Measurements from ENCODE around the gene C6orf58.
"Not testable (repeated sequence)": the region's sequence is repeated elsewhere in the genome, so short reads cannot be mapped to it uniquely, and the experiment has no call there.

Gene C6orf58

DNA sequence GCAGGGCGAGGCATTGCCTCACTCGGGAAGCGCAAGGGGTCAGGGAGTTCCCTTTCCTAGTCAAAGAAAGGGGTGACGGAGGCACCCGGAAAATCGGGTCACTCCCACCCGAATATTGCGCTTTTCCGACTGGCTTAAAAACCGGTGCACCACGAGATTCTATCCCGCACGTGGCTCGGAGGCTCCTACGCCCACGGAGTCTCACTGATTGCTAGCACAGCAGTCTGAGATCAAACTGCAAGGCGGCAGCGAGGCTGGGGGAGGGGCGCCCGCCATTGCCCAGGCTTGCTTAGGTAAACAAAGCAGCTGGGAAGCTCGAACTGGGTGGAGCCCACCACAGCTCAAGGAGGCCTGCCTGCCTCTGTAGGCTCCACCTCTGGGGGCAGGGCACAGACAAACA, 16.5 kb downstream of the C6orf58 start:
- DNase-seq: not testable (repeated sequence)

DNA sequence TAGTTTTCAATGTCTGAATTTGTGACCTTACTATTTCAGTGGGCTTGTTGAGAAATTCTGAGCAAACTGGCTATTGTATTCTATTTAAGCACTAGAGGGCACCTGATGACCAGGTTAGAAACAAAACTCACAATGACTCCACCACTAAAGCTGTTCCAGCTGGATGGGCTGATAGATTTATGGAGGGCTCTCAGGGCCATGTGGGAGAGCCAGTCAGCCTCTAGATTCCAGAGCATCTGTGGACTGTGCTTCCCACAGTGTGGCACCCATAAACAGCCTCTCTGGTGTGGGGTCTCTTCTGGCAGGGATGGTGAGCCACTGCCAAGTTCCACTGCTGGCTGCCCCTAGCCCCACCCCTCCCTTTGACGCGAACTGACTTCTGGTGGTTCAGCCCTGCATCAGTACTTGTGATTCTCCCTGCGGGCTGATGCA, 29.2 kb downstream of the C6orf58 start:
- peak; percentile 19 for DNase-seq

DNA sequence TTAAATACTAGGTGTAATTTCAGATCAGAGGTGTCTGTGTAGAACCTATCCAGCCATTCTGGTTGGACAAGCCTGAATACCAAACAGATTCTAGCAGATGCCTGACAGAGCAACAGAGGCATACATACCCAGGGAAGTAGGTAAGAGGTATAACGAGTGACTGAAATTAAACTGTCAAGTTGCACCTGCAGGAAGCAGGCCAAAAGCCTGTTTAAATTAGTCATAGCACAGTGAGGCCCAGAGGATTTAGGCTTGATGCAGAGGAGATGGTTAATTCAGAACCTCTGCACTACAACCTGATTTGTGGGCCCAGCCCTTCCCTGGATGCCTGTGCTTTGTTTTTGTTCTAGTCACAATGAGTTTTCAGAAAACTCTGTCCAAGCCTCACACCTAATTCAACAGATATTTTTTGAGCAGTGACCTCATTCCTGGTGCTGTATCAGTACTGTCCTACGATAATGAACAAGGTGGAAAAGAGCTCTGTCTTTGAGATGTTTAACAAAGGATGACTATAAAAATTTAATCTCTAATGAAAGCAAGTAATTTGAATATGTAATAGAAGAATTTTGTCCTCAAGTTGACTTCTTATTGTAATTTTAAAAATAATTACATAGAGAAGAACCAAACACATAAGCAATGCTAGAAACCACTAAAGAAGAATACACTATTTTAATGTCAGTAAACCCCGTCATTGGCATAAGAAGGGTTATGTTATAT, 31.7 kb downstream of the C6orf58 start:
- DNase-seq: no peak

DNA sequence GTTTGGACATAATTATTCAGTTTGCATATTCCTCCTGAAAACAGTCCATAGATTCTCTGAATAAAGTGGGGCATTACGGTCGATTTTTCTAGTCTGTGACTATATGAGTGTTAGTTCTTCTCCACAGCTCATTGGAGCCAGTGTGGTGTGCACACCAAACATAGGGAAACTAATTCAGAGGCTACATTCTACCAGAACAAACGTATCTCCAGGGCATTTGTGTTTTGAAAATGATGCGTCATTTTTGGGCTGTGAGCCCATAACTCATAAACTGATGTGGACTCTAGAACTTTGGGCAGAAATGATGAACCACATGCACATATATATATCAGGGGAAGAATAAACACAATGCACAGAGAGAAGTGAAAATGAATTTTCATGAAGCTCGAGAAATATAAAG, 41.8 kb downstream of the C6orf58 start:
- no peak for DNase-seq

DNA sequence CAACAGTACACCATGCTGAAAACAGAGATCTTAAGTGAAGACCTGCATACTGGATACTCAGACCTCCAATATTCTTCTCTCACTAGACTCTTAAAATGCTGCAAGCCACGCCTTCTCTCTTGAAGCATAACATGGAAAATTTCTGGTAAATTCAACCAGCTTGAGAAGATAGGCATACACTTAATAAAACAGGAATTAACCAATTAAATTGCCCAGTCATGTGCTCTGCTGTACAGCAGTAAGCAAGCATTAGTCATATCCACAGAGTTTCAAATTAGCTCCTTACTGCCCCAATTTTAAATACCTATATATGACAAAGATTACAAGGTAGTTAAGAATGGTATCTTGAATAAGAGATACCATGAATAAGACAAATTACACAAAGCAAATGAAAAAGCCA, 53.8 kb downstream of the C6orf58 start:
- DNase-seq: no peak

DNA sequence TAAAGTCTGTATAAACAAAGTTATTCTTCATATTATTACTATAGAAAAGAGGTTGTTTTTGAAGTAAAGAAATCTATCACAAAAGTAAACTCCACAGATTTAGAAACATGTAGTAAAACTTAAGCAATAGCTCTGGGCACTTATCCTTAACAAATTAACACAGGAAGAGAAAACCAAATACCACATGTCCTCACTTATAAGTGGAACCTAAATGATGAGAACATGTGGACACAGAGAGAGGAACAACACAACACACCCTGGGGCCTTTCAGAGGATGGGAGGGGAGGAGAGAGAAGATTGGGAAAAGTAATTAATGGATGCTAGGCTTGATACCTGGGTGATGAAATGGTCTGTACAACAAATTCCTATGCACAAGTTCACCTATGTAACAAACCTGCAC, 57.2 kb downstream of the C6orf58 start:
- DNase-seq: no peak

DNA sequence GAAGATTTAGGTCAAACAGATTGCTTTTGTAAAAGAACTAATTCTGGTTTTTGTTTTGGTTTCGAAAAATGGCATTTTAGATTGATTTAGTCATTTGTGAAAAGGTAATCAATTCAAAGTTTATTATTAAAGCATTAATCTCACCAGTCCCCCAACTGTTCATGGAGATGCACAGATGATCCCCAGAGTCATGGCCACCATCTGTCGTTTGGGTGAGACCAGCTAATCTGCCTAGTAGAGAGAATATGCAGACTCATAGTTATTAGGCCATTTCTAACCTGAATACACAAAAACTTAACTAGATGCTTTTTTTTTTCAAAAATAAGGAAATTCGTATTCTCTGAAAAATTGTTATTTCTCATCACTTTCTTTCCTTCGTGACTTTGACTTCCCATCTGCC, 58.1 kb downstream of the C6orf58 start:
- DNase-seq: no peak

DNA sequence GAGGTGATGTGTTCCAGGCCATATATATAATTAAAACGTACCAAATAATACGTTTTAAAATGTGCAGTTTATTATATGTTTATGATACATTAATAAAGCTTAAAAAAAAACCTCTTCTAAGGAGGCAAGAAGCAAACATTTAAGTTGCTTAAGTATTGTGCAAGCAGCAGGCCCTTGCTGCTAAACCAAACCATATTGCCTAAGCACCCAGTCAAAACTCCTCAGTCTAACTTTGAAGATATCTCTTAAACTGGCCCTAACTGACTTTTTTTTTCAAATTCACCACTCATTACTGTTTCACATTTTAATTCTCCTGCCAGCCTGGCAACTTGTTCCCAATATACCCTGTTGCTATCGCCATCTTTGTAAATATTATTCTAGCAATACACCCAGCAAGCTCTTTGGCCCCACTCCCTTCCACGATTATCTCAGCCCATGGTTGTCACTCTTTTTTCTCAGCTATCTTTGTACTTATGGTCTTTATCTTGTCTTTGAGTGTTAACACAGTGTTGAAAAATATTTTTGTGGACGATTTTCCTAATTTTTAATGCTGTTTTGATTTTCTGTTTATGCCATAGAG, 60.9 kb downstream of the C6orf58 start:
- DNase-seq: no peak
